GM21717 (cell line): ENCODE data around the gene KIAA1614.
A peak's percentile ranks its signal among the peaks of the same experiment; 100 is the strongest.
"Not testable (repeated sequence)": the region's sequence is repeated elsewhere in the genome, so short reads cannot be mapped to it uniquely, and the experiment has no call there.

Experiments
- ATAC-seq: cut with Tn5 transposase; IDR thresholded peaks from one replicate; pipeline ENCODE4 v1.9.1; 2021; ENCODE audit warnings: mild to moderate bottlenecking, moderate library complexity; ENCODE audit not compliant: unreplicated experiment

Gene KIAA1614

GRCh38 chr1:180959620-180960019, 46.9 kb downstream of the KIAA1614 start:
- not testable (repeated sequence) for ATAC-seq

DNA sequence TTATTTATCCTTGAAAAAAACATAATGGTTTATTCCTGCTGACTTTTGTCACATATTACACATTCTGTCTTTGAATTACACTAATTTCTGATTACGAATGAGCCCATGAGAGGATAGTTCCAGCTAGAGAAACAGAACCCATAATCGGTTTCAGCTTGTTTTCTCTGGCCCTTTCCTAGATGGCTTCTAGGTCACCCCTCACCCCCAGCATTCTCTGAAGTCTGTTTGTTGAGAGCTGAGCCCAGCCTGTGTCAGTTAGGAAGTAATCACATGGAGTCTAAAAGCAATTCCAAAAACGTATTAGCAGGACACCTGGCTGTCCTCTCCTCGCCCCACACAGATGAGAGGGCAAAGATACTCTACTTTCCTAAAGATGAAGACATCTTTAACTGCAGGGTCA, 48.9 kb downstream of the KIAA1614 start:
- ATAC-seq: no peak

DNA sequence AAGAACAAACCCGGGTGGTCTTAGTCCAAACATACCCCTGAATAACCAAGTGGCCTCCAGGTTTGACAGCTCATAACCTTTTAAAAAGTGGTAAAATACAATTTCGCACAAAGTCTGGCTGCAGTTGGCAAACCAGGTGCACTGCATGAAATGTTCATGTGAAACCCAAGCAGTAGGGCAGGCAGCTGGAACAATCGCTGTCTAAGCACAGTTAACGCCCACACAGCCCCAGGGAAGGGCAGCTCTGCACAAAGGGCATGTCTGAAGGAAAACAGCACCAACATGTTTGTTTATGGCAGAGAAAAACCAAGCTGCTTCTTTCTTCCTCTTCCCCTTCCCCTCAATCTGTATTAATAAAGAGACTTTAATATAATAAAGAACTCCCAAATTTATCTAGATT, 49.5 kb downstream of the KIAA1614 start:
- ATAC-seq: no peak

DNA sequence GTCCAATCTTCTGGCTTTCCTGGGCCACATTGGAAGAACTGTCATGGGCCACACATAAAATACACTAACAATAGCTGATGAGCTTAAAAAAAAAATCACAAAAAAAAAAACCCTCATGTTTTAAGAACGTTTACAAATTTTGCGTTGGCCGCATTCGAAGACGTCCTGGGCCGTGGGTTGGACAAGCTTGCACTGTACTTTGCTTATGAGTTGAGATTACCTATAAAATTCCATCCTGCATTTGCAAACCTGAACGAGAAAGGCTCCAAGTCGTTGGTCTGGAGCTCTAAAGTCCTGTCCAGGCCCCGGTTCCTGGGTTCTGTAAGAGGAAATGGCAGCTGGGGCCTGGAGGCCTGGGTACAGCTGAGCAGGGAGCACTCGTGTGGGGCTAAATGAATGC, 51.4 kb downstream of the KIAA1614 start:
- ATAC-seq: no peak

DNA sequence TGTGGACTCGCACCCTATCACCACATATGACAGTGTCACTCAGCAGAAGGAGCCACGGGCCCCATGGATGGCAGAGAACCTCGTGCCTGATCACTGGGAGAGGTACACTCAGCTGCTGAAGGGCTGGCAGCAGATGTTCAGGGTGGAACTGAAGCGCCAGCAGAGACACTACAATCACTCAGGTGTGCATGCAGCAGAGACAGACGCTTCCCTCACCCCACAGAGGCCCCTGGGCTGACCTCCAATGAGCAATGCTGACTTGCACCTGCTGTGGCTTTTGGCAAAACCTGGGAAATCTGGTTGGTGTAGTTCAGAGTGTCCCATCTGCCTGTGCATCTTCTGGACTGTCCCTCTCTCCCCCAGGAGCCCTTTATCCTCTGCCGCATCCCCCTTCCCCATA, 51.9 kb downstream of the KIAA1614 start:
- ATAC-seq: no peak

GRCh38 chr1:180966312-180966711, 53.6 kb downstream of the KIAA1614 start:
- no peak for ATAC-seq

DNA sequence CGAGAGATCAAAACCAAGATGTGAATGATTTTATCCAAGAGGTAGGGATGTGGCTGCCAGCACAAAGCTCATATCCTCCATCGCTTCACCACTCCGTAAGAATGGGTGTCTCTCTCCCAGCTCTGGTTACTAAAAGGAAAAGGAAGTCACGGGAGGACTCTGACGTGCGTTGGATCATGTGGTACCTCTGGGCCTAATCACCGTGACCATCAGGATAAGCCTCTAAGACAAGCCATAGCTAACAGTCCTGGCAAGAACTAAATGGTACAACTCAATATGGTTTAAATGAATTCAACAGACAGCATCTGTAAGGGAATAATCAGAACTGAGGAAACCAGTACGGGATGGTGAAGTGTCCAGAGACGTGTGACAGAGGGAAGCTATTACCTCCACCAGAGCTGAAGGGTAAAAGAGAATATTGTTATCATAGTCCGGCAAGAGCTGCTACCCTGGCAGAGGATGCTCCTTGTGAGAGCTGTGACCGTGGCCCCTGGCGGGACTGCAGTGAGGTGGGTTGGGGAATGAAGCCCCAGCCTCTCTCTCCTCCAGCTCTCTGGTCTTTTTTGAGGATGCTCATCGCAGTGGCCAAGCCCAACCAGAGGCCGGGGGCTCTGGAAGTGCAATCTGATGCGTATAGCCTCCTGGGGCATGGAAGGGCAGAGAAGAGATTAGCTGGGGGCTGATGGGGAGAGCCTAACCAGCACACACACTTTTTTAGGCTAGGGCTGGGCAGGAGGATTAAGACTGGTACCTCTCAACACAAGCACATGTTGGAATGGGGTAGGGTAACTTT, 54.2 kb downstream of the KIAA1614 start:
- no peak for ATAC-seq

DNA sequence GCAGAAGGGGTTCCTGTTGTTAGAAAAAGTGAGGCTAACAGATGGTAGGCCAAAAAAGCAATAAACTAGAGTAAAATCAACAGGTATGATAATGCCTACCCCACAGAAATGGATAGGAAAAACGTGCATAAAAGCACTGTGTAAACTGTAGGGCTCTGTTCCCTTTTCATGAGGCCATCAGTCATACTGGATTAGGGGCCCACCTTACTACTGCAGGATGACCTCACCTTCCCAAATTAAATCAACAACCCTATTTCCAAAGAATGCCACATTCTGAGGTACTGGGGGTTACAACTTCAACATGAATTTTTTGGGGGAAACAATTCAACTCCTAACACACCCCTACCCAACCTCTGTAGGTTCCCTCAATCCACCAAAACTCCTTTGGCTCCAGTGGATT, 54.9 kb downstream of the KIAA1614 start:
- ATAC-seq: no peak

DNA sequence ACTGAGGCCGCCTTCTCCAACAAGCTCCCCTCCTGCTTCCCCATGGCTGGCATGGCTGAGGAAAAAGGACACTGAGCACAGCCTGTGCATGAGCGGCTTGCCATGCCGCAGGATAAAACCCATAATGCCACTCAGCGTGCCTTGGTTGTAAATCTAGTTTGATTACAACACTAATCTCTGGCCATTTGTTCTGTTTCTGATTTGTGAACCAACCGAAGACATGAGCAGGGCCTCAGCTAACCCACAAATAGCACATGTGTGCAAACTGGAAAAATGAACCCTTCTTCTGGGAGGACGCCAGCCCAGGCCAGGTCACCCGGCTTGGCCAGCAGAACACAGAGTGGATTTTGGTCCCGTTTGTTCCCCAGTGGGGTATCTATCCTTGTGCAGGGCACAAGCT, 56.1 kb downstream of the KIAA1614 start:
- not testable (repeated sequence) for ATAC-seq

DNA sequence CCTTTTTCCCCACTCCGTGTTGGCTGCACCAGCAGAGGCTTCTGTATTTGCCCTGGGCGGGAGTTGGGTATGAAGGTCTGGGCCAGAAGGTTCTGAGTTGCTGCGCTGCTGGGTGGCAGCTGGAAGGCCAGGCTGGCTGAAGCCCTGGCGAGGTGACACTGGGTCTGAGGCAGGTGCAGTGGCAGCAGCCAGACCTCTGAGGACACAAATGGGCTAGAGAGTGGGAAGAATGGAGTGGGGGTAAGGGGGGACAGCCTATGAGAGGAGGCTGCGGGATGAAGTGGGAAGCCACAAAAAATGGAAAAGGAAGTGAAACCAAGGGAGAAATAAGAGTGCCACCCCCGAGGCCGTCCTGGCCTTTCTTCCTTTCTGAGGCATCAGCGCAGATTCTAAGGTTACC, 56.7 kb downstream of the KIAA1614 start:
- ATAC-seq: no peak

DNA sequence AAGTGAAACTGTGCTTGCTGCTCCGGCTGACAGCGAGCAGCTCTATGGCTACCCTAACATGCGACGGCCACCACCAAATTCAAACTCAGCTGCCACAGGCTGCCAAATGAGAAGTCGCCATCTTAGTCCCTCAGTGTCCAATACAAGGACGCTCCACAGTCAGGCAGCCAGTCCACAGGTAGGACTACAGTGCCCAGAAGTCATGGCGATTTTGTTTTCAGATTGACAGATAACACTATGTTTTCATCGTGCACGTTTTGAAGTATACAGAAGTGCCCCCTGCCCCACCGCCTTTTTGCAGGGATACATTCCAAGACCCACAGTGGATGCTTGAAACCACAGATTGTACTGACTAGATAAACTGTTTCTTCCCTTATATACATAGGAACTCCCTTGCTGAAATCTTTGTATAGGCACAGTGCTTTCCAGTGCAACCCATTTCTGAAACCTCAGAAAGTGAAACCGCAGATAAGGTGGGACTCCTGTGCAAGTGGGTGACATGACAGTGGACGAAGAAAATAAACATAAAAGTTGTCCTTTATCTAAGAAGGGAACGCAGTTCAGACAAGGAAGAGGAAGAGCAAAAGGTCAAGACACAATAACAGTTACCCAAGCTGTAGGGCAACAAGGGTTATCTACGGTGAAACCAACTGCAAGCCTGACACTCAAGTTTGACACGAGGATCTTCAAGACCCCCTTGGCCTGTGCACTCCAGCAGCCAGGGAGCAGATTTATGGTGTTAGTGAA, 57.8 kb downstream of the KIAA1614 start:
- no peak for ATAC-seq

DNA sequence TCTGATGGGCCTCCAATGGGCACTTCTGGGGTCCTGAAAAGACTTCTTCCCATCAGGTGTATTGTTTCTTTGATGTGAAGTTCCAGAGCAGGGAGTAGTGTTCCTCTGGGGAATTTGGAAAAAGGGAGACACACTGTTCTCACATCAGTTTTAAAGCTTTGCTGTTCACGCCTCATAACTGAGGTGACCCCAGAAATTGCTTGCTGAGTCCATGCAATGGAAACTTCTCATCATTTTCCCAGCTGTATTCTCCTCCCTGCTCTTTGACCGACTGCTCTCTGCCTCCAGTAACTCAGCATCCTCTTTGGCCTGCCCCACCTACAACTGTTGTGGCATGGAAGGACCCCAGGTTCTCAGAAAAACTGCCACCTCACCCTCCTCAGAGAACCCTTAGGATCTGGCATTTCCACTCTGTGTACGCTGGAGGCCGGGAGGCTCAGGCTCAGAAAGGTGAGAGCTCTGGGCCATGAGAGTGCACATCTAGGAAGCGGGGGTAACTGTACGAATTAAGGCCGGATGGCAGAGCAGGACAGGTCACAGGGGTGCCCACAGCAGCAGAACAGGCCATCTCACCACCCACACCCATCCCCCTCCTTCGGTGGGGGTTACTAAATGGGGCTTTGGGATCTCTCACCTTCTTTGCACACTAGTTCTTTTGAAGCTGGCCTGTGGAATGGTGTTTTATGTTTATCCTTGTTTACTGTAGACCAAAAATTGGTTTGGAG, 58.7 kb downstream of the KIAA1614 start:
- no peak for ATAC-seq

DNA sequence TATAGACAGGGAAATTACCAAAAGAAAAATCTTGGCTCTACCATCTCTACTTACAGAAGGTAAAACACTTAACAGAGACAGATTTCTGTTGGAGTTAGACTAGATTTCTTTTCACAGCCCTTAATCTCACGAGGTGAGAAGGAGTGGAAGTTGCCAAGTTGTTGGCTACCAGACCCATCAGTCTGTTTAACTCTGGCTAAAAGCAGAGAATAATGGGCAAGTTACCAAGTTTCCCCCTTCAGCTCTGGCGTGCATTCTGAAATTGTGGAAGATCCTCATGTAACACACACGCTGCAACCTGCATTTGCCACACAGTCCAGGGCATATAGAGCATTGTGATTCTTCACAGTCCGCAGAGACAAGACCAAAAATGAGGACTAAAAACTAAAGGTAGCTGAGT, 60.7 kb downstream of the KIAA1614 start:
- no peak for ATAC-seq

DNA sequence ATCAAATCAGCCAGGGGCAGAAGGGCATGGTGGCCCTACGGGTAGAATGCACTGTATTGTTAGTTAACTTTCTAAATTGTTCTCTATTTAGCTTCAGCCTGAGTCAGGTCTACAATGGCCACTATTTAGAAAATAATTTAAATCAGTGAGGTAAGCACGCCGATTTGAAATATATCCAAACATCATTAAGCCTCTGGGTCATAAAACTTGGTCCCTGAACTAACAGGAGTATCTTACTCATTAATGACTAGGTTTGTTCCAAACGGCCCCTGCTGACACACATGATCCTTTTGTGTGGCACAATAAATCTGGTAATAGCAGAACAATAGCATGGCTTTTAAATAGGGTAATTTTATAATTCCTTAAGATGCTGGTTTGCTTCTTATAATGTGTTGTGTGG, 61.5 kb downstream of the KIAA1614 start:
- ATAC-seq: no peak

DNA sequence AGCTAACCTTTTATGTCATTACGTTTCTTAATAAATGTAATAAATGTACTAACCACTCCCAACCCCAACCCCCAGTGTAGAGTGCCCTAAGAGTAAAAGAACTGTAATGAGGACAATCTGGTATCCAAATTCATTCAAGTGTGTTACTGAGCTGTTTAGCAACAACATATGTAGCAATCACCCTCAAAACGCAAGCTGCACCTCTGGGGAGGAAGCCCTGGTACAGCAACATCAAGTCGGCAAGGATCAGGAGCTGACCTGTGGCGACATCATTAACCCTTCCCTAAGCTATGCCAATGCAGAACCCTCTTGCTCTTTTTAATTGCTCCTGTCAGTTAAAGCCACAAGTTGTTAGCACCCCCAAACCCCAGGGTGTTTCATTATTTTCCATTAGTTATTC, 62.9 kb downstream of the KIAA1614 start:
- no peak for ATAC-seq

DNA sequence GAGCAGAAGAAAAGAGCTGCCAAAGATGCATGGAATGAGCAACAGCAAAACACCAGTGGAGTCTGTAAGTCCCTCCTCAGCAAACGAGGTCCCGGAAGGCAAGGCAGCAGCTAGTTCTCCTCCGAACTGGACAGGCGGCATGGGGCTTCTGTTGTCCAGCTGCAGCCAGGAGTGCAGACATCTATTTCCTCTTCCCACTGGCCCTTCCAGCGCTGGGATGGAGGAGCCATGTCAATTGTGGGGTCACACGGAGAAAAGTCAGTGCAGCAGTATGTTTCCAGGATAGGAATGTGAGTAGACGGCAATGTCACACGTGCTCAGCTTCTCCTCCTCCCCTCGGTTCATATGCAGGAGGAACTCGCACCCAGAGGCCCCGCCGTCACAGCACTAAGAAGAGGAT, 63.5 kb downstream of the KIAA1614 start:
- no peak for ATAC-seq

GRCh38 chr1:180976732-180977357, 64.1 kb downstream of the KIAA1614 start:
- no peak for ATAC-seq

DNA sequence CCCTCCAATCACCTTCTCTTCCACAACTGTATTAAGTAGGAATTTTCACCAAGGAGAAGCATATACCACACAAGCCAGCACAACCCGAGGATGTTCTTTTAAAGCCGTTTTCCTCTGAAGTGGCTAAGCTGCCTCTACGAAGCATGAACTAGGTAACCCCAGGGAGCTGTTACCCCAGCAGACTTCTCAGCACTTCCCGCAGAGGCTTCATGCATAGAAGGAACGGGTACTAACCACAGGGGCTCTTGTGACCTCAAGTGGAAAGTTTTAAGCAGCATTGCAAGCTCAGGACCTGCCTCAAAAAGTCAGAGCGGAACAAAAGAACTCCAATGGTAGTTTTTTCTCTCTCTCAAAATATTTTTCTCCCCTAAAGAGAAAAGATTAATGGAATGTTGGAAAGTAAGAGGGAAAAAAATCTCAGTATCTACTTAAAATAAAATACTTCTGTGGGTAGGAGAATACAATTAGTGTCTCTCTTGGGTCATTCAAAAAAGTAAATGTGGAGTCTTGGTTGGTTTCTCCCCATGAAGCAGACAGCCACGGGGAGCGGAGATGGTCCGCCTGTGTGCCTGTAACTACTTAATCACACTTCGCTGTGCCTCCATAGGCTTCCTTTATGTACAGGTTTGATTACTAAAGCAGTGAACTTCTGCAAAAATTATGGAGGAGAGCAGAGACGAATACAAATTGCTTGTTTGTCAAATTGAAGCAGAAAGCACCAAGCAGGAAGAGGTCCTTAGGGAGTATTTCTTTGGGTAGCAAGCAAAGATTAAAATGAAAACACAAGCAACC, 69.1 kb downstream of the KIAA1614 start:
- peak; percentile 77 for ATAC-seq

- ATAC-seq: no peak
Measured at GRCh38 chr1:180982422-180982821, 69.7 kb downstream of the KIAA1614 start.

GRCh38 chr1:180988253-180988752, 75.6 kb downstream of the KIAA1614 start:
- ATAC-seq: no peak
